Measurements from ENCODE around the gene CHRND.
"Not testable (repeated sequence)": the region's sequence is repeated elsewhere in the genome, so short reads cannot be mapped to it uniquely, and the experiment has no call there.

The CHRND gene

GRCh38 chr2:232543928-232544631, 18.1 kb downstream of the CHRND start:
- DNase-seq = no peak

DNA sequence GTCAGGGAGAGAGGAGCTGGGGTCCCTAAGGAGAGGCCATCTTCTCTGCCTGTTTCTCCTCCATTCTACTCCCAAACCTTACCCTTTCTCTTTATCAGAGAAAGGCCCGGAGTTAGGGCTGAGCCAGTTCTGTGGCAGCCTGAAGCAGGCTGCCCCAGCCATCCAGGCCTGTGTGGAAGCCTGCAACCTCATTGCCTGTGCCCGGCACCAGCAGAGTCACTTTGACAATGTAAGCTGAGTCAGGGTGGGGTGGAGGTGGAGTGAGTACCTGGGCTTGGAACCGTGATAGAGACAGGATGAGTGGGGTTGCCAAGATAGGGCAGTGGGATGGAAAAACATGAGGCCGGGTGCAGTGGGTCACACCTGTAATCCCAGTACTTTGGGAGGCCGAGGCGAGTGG, 18.7 kb downstream of the CHRND start:
- DNase-seq = no peak

DNA sequence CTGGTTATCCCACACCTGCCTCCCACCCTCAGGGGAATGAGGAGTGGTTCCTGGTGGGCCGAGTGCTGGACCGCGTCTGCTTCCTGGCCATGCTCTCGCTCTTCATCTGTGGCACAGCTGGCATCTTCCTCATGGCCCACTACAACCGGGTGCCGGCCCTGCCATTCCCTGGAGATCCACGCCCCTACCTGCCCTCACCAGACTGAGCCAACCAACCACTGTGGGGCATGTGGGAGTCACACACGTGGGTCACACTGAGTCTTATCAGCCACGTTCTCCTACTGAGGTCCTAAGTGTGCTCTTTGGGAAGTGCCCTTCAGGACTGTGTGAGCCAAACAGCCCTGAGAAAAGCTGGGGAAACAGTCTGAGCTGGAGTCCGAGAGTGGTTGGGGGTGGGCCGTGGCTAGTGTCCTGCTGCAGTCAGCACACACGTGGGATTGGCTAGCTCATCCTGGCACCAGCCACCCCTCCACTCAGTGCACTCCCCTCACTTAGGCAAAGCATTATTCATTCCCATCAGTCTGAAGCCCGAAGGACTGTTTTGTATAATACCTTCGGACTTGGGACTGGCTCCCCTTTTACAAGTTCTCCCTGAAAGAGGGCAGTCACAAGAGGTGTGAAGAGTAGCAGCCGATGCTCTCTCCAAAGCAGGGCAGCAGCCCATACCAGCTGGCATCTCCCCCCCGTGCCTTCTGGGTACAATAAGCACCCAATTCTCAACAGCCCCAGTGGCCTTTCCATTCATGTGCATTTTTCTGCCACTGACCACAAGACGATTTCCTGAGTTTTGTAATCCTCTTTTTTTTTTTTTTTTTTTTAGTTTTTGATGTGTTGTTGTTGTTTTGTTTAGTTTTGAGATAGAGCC, 19.8 kb downstream of the CHRND start:
- no peak for DNase-seq

- DNase-seq = no peak
These were observed 22.0 kb downstream of the CHRND start for GRCh38 chr2:232547991-232548390.

DNA sequence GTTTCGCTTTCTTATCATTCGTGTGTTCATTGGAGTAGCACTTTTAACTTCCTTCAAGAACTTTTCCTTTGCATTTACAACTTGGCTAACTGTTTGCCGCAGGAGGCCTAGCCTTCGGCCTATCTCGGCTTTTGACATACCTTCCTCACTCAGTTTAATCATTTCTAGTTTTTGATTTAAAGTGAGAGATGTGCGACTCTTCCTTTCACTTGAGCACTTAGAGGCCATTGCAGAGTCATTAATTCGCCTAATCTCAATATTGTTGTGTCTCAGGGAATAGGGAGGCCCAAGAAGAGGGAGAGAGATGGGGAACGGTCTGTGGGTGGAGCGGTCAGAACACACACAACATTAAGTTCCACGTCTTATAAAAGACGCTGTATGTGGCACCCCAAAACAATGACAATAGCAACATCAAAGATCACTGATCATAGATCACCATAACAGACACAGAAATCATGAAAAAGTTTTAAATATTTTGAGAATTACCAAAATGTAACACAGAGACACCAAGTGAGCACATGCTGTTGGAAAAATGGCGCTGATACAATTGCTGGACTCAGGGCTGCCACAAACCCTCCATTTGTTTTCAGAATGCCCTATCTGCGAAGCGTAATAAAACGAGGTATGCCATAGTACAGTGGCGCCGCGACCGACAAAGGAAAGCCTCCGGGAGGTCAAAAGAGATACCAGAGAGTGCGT, 23.8 kb downstream of the CHRND start:
- DNase-seq = peak; percentile 35

DNA sequence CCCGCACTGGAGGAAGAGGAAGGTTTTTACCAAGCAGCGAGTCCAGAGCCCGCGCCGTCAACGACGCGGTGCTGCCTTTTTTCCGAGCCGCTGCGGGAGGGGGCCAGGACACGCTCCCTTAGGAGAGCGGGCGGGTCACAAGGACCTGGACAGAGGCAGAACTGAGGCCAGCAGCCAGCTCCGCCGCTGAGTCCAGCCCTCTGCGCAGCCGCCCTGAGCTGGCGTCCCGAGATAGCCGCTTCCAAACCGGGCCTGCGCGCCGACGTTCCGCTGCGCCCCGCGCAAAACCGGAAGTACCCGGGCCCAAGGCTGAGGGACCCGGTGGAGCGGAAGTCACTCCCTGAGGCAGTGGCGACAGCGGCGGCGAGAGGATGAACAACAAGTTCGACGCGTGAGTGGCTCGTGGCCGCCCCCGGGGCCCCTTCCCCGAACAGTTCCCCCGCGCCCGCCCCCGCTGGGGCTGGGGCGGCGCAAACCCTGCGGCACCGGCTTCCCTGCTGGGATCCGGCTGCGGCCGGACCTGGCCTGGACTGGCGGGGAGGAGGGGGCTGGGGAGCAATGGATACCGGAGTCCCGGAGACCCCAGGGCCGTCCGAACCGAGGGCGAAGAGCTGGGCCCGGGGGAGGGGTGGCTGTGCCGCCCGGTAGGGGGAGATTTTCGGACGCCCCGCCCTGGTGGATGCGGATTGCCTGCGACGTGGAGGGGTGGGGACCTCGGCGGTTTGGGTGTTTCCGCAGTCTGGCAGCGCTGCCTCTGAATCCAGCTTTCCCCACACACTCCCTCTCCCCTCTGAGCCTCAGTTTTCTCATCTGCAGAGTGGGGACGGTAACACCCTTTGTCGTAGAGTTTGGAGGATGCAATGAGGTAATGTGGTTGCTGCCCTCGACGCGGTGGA, 24.6 kb downstream of the CHRND start, which contains the start of the genes EIF4E2 and TIGD1:
Gene EIF4E2, plus strand, starts transcription at position 336 of the 896 bp plus-strand sequence. Its CDS starts 36 bp downstream, at position 372.
Gene TIGD1, minus strand, starts transcription at position 204 of the 896 bp plus-strand sequence. CDS start 675 bp downstream, outside the sequence.
- peak; percentile 90 for DNase-seq

GRCh38 chr2:232551250-232551638, 25.3 kb downstream of the CHRND start:
- DNase-seq = no peak

DNA sequence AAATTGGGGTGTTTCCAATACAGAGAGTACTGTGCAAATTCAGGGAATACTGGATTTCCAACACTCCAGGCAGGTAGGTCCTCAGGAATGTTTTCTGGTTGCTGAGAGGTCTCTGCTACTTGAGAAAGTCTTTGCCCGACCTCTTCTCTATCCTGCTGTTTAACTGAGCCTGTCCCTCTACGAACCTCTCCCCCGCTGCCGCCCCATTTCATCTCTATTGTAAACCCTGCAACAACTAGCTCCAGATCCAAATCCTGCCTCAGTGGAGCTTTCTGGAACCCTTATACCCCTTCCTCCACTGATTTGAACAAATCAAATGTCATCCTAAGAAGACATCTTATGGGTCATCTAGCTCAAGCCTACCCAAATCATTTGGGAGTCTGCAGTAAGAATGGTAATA, 25.8 kb downstream of the CHRND start:
- no peak for DNase-seq

GRCh38 chr2:232556426-232556825, 30.5 kb downstream of the CHRND start:
- no peak for DNase-seq

GRCh38 chr2:232562515-232563151, 36.7 kb downstream of the CHRND start:
- no peak for DNase-seq

GRCh38 chr2:232563580-232563979, 37.6 kb downstream of the CHRND start:
- DNase-seq = no peak

- DNase-seq = no peak
These were observed 41.8 kb downstream of the CHRND start for GRCh38 chr2:232567721-232568120.

- DNase-seq = no peak
These were observed 42.2 kb downstream of the CHRND start for GRCh38 chr2:232568161-232568560.

DNA sequence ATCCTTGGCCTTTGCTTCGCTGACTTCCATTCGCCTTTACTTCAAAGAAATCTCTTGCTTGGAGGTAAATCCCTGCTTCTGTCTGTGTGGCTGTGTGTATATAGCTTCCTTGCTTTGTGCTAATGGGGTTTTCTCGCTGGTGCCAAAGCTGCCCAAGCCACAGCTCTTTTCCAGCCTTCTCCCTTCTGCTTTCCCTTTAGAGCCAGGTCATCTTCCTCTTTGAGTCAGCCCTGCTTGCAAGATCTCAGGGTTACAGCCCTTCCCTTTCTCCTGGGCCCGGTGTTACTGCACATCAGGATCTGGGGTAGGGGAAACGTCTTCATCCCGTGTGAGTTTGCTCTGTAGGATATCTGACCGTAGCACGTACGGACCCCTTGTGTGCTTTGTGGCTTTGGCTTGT, 43.6 kb downstream of the CHRND start:
- no peak for DNase-seq

DNA sequence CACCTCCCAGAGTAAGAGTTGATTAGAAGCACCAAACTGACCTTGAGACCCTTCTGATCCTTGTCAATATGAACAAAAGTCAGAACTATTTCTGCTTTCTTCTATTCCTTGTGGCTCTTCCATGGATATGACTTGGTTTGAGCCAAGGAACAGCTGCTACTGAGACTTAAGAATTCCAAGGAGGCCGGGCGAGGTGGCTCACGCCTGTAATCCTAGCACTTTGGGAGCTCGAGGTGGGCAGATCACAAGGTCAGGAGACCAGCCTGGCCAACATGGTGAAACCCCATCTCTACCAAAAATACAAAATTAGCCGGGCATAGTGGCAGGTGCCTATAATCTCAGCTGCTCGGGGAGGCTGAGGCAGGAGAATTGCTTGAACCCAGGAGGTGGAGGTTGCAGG, 44.5 kb downstream of the CHRND start:
- DNase-seq = not testable (repeated sequence)

DNA sequence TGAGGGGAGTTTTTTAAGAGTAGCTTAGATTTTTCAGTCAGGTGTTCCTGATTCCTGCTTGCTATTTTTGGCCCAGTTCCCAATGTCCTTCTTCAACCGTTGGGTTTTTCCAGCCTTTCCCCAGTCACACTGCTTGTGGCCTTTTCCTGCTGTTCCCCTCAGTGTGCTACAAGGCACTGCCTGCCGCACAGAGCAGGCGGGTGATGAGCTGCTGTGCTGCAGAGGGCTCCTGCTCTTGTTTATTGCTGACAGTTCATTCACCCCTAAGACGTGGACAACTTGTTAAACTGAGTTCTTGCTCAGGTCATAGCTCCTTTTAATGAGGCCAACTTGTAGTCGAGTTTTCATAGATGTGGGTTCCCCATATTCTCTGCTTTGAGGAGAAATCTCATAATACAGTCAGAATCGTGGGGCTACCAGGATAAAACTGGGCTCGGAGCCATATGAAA, 45.1 kb downstream of the CHRND start:
- no peak for DNase-seq

DNA sequence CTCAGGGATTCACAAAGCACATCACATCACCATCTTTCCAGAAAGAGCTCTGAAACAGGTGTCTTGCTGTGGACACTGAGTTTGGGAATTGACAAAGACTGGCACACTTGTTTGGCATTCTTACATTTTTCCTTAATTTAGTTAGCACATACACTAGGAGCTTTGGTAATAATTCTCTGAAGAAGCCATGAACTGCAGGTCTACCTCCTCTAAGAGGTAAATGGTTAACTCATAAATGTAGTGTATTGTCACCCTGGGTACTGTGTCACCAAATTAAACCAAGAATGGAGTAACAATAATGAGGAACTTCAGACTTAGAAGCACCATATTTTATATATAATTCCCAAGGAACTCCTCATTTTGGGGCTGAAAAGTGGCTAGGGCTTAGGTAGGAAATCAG, 47.1 kb downstream of the CHRND start:
- DNase-seq = no peak

GRCh38 chr2:232573771-232574435, 47.9 kb downstream of the CHRND start:
- DNase-seq = no peak

GRCh38 chr2:232574674-232575403, 48.9 kb downstream of the CHRND start:
- no peak for DNase-seq

DNA sequence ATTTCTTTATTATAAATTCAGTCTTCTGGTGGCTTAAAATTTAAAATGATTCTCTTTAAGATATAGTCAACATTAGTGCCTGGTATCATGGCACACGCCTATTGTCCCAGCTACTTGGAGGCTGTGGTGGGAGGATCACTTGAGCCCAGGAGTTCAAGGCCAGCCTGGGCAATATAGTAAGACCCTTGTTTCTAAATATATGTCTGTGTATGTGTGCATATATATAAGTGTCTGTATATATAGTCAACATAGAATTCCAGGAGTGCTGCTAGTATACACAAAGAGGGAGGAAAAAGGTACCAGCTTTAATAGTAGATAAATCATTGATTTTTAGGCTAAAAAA, 49.4 kb downstream of the CHRND start:
- no peak for DNase-seq

DNA sequence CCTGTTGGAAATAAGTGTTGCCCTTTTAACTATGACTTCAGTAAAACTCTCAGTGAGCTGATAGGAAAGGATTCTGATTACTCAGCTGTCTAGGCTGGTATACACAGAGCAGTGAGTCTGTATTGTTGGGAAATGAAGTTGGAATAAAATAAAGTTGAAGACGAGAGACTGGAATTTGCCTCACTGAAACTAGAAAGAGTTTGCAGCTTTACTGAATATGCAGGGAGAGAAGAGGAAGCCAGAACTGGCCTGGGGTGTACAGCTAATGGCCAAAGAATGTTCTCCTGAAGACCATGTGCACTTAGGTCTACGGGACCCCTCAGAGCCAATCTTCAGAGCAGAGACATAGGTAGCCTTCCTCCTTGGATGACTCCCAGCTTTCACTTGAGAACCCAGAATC, 51.0 kb downstream of the CHRND start:
- no peak for DNase-seq

Measured in NCI-H774 (cell line).